GM23338 (cell line): ENCODE data around the gene SORCS2. TPM values are rescaled to one million over a fixed set of nuclear protein-coding genes. Genes with fewer than 3 reads are reported as not detected.

Experiments used
- ATAC-seq: fragments of 200-7000 bp; cut with Tn5 transposase; 3 replicates; pipeline ENCODE4 v1.9.1; 2020
- DNase-seq: peaks from one replicate; pipeline ENCODE4 v3.0.0-alpha.2; 2015; ENCODE audit warnings: low spot score
- H2AFZ ChIP-seq: fragments of 200-600 bp; sonication (generic); 2 replicates; pipeline ENCODE4 v1.8.0; 2016; ENCODE audit warnings: antibody characterized with exemption, mild to moderate bottlenecking, moderate library complexity
- H3F3A ChIP-seq: fragments of 200-600 bp; sonication (generic); replicated peaks from 2 replicates; pipeline ENCODE4 v1.8.0; 2017; ENCODE audit warnings: antibody characterized with exemption, mixed run types, low read depth
- H3K27ac ChIP-seq: fragments of 200-600 bp; sonication (generic); 2 replicates; pipeline ENCODE4 v1.6.1; 2016; ENCODE audit warnings: low read depth
- H3K27me3 ChIP-seq: fragments of 200-600 bp; sonication (generic); 2 replicates; pipeline ENCODE4 v1.8.0; 2016; ENCODE audit warnings: mild to moderate bottlenecking, mixed run types, moderate library complexity; ENCODE audit not compliant: insufficient read depth
- H3K36me3 ChIP-seq: fragments of 200-600 bp; sonication (generic); 2 replicates; pipeline ENCODE4 v1.8.0; 2016; ENCODE audit warnings: mild to moderate bottlenecking; ENCODE audit not compliant: insufficient read depth
- H3K4me1 ChIP-seq: fragments of 200-600 bp; sonication (generic); 2 replicates; pipeline ENCODE4 v1.8.0; 2016; ENCODE audit warnings: mild to moderate bottlenecking, moderate library complexity; ENCODE audit not compliant: insufficient read depth
- H3K4me2 ChIP-seq: fragments of 200-600 bp; sonication (generic); 2 replicates; pipeline ENCODE4 v1.7.1; 2017; ENCODE audit warnings: mixed run types
- H3K4me3 ChIP-seq: fragments of 200-600 bp; sonication (generic); 2 replicates; pipeline ENCODE4 v1.6.1; 2016; ENCODE audit warnings: mixed run types
- H3K79me2 ChIP-seq: fragments of 200-600 bp; sonication (generic); replicated peaks from 2 replicates; pipeline ENCODE4 v1.8.0; 2017; ENCODE audit warnings: mild to moderate bottlenecking; ENCODE audit not compliant: insufficient read depth
- H3K9me2 ChIP-seq: fragments of 200-600 bp; sonication (generic); 2 replicates; pipeline ENCODE4 v1.8.0; 2017; ENCODE audit not compliant: insufficient read depth
- H4K20me1 ChIP-seq: fragments of 200-600 bp; sonication (generic); replicated peaks from 2 replicates; pipeline ENCODE4 v1.8.0; 2017; ENCODE audit warnings: mild to moderate bottlenecking; ENCODE audit not compliant: insufficient read depth
- H3K27ac Mint-ChIP-seq: 2 replicates; pipeline ENCODE4 v1.8.0; 2020; ENCODE audit warnings: inconsistent platforms, mild to moderate bottlenecking, moderate library complexity, mixed read lengths
- H3K27me3 Mint-ChIP-seq: 3 replicates; pipeline ENCODE4 v1.8.0; 2022; ENCODE audit warnings: low read depth, mild to moderate bottlenecking, moderate library complexity, mixed read lengths, inconsistent platforms; ENCODE audit not compliant: insufficient read depth, poor library complexity
- H3K36me3 Mint-ChIP-seq: 3 replicates; pipeline ENCODE4 v1.8.0; 2021; ENCODE audit warnings: low read depth, mild to moderate bottlenecking, inconsistent platforms, moderate library complexity, mixed read lengths
- H3K4me1 Mint-ChIP-seq: 3 replicates; pipeline ENCODE4 v1.8.0; 2020; ENCODE audit warnings: mild to moderate bottlenecking, inconsistent platforms, mixed read lengths
- H3K4me3 Mint-ChIP-seq: 3 replicates; pipeline ENCODE4 v1.8.0; 2021; ENCODE audit warnings: moderate library complexity, mild to moderate bottlenecking, inconsistent platforms, mixed read lengths
- H3K9me3 Mint-ChIP-seq: 3 replicates; pipeline ENCODE4 v1.8.0; 2020; ENCODE audit warnings: moderate library complexity, mild to moderate bottlenecking, inconsistent platforms, mixed read lengths
- CREB1 ChIP-seq: fragments of 250-450 bp; sonication (Bioruptor Pico); IDR thresholded peaks from 2 replicates; pipeline ENCODE4 v1.5.0; 2020; ENCODE audit warnings: low read depth, mild to moderate bottlenecking, moderate library complexity
- CTCF ChIP-seq, 2 experiments: fragments of 200-600 bp in 1 of 2; sonication (generic) in 1 of 2; conservative IDR thresholded peaks; 2 replicates each; pipeline versions ENCODE4 v1.5.1 to v1.6.1; 2016 to 2017; ENCODE audit warnings: antibody characterized with exemption in 2 of 2, low read depth in 2 of 2, mild to moderate bottlenecking in 2 of 2, moderate library complexity in 1 of 2
- ETS1 ChIP-seq: IDR thresholded peaks from 2 replicates; pipeline ENCODE4 v1.6.1; 2016; ENCODE audit warnings: antibody characterized with exemption
- EZH2phosphoT487 ChIP-seq: fragments of 200-600 bp; sonication (generic); IDR thresholded peaks from one replicate; pipeline ENCODE4 v1.8.1; 2018; ENCODE audit warnings: antibody characterized with exemption; ENCODE audit not compliant: unreplicated experiment
- POLR2AphosphoS5 ChIP-seq: IDR thresholded peaks from 2 replicates; pipeline ENCODE4 v1.6.1; 2016; ENCODE audit warnings: antibody characterized with exemption, low read depth
- REST ChIP-seq: IDR thresholded peaks from one replicate; pipeline ENCODE4 v1.6.1; 2018; ENCODE audit warnings: antibody characterized with exemption; ENCODE audit not compliant: unreplicated experiment
- ZNF114 ChIP-seq: fragments of 250-450 bp; sonication (Bioruptor Pico); IDR thresholded peaks from 2 replicates; pipeline ENCODE4 v1.5.0; 2020; ENCODE audit warnings: mild to moderate bottlenecking, moderate library complexity
- polyA plus RNA-seq: library from polyadenylated mRNA; unstranded; fragments of >200 nt; fragmentation: Nextera tagmentation; extraction: Ambion mirVana; gene quantifications from 2 replicates; pipeline ENCODE4 v1.2.1, GENCODE V29; 2016
- total RNA-seq: library from RNA; depleted of rRNA; stranded (reverse); fragments of >200 nt; shearing (Covaris generic); gene quantifications from 2 replicates; pipeline ENCODE4 v1.2.3, GENCODE V29; 2014

SORCS2 gene
- total and polyA plus RNA-seq, 2 experiments from 2014 or later = 0.47 to 2.4 TPM

GRCh38 chr4:7470522-7471128 lies 278.3 kb downstream of the SORCS2 start (continued):
- TF ChIP-seq REST (no peak), CTCF (conservative IDR thresholded peaks at IDR 0.05; ENCODE audit: low read depth in 2 of 2) (no peak), POLR2AphosphoS5 (no peak)

GRCh38 chr4:7472442-7473013 lies 280.2 kb downstream of the SORCS2 start:
- Histone ChIP-seq H3K4me1 (no peaks in the 10 kb centered on the region), H3K4me3 (no peak overlapping the region), H3K27ac (no peak overlapping the region), H4K20me1 (no peaks in the 10 kb centered on the region), H3K9me2 (no peaks in the 10 kb centered on the region), H3K36me3 (no peaks in the 10 kb centered on the region), H3K27me3 (no peaks in the 10 kb centered on the region), H3F3A (no peaks in the 10 kb centered on the region), H3K4me2 (no peak overlapping the region), H2AFZ (no peak overlapping the region), H3K79me2 (no peaks in the 10 kb centered on the region)
- no peak for TF ChIP-seq CREB1 (CRISPR knock-in tag)
- no peak for TF ChIP-seq ETS1
- no peak for TF ChIP-seq ZNF114 (CRISPR knock-in tag)
- no peak for TF ChIP-seq EZH2phosphoT487
- H3K4me3 Mint-ChIP-seq = no peak overlapping the region
- H3K4me1 Mint-ChIP-seq = peaks cover 13% of the 10 kb centered on the region
- peaks cover 21% of the 10 kb centered on the region for H3K27me3 Mint-ChIP-seq
- ATAC-seq = peak; percentile 79
- no peaks in the 10 kb centered on the region for H3K36me3 Mint-ChIP-seq
- H3K9me3 Mint-ChIP-seq = no peaks in the 10 kb centered on the region
- H3K27ac Mint-ChIP-seq = no peak overlapping the region
- DNase-seq = peak; percentile 37
